Measurements from ENCODE around the gene PPARGC1A.

DNA sequence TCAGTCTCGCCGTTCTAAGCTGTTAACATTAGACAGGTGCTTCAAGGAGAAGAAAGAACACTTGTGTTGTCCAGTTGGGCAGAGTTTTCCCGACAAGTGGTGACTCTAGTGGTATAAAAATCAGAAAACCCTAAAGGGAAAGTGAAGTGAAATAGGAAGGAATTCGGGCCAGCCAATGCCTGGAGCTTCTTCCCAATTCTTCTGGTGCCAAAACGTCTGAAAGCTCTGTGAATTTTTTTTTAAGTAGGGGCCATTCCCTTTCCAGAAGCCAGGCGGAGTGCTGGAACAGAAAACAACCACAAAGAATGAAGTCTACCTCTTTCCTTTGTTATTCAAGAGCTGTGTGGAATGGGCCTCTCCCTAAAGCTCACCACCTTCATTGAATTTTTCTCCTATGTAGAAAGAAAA, 43.1 kb upstream of the PPARGC1A start:
- TF ChIP-seq, protein P1, sequence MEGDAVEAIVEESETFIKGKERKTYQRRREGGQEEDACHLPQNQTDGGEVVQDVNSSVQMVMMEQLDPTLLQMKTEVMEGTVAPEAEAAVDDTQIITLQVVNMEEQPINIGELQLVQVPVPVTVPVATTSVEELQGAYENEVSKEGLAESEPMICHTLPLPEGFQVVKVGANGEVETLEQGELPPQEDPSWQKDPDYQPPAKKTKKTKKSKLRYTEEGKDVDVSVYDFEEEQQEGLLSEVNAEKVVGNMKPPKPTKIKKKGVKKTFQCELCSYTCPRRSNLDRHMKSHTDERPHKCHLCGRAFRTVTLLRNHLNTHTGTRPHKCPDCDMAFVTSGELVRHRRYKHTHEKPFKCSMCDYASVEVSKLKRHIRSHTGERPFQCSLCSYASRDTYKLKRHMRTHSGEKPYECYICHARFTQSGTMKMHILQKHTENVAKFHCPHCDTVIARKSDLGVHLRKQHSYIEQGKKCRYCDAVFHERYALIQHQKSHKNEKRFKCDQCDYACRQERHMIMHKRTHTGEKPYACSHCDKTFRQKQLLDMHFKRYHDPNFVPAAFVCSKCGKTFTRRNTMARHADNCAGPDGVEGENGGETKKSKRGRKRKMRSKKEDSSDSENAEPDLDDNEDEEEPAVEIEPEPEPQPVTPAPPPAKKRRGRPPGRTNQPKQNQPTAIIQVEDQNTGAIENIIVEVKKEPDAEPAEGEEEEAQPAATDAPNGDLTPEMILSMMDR (IDR thresholded peaks at IDR 0.05), result no peak
- TF ChIP-seq EZH2 (IDR thresholded peaks at IDR 0.05; ENCODE audit: borderline replicate concordance, insufficient read depth, low read depth, low read length, poor library complexity, severe bottlenecking), result no peak

All from B cell (primary cell).